HepG2 (cell line): ENCODE measurements around the gene SLC13A3. TPM values are rescaled to one million over a fixed set of nuclear protein-coding genes. Genes with fewer than 3 reads are reported as not detected.

Experiments
- ATF4 ChIP-seq, 2 experiments: fragments of 450-650 bp in 1 of 2; sonication (generic) in 1 of 2; formaldehyde crosslinking; IDR thresholded peaks; 2 replicates each; pipeline versions ENCODE4 v1.5.0 to v1.8.0; 2020 to 2022; ENCODE audit warnings: mild to moderate bottlenecking in 1 of 2, missing genetic modification reagents in 1 of 2
- ESRRA ChIP-seq: sonication (generic); formaldehyde crosslinking; IDR thresholded peaks from 2 replicates; pipeline ENCODE4 v1.5.1; 2020; ENCODE audit warnings: mild to moderate bottlenecking, low read depth, missing genetic modification reagents
- FUBP1 ChIP-seq: sonication (generic); formaldehyde crosslinking; IDR thresholded peaks from 2 replicates; pipeline ENCODE4 v1.5.1; 2020; ENCODE audit warnings: missing genetic modification reagents, mild to moderate bottlenecking, borderline replicate concordance
- GLI4 ChIP-seq: sonication (generic); formaldehyde crosslinking; IDR thresholded peaks from 2 replicates; pipeline ENCODE4 v1.5.1; 2020; ENCODE audit warnings: missing genetic modification reagents, mild to moderate bottlenecking, moderate library complexity, borderline replicate concordance
- JUND ChIP-seq: sonication (generic); formaldehyde crosslinking; IDR thresholded peaks from 2 replicates; pipeline ENCODE4 v1.8.0; 2022; ENCODE audit warnings: mild to moderate bottlenecking, missing genetic modification reagents
- MAFF ChIP-seq: IDR thresholded peaks from 2 replicates; pipeline ENCODE4 v1.6.1; 2011; ENCODE audit warnings: low read depth, low read length, improper control_type of control experiment
- MAFG ChIP-seq: sonication (generic); formaldehyde crosslinking; IDR thresholded peaks from 2 replicates; pipeline ENCODE4 v1.5.1; 2020; ENCODE audit warnings: mild to moderate bottlenecking, missing genetic modification reagents
- MAFK ChIP-seq, 2 experiments: IDR thresholded peaks in 1 of 2; conservative IDR thresholded peaks in 1 of 2; 2 replicates each; pipeline ENCODE4 v1.6.1; 2011; ENCODE audit warnings: improper control_type of control experiment in 2 of 2, low read length in 2 of 2
- MLX ChIP-seq: IDR thresholded peaks from 2 replicates; pipeline ENCODE4 v1.6.1; 2016
- MYC ChIP-seq: sonication (generic); formaldehyde crosslinking; IDR thresholded peaks from 2 replicates; pipeline ENCODE4 v1.9.0; 2021; ENCODE audit warnings: missing genetic modification reagents, borderline replicate concordance
- NFAT5 ChIP-seq: sonication (generic); formaldehyde crosslinking; IDR thresholded peaks from 2 replicates; pipeline ENCODE4 v1.4.0; 2020; ENCODE audit warnings: missing genetic modification reagents
- PHF20 ChIP-seq: sonication (generic); formaldehyde crosslinking; IDR thresholded peaks from 2 replicates; pipeline ENCODE4 v1.5.0; 2020; ENCODE audit warnings: mild to moderate bottlenecking, missing genetic modification reagents
- POLR2AphosphoS2 ChIP-seq: IDR thresholded peaks from 2 replicates; pipeline ENCODE4 v1.6.1; 2011; ENCODE audit warnings: low read depth, low read length, improper control_type of control experiment
- ZNF512 ChIP-seq: sonication (generic); formaldehyde crosslinking; IDR thresholded peaks from 2 replicates; pipeline ENCODE4 v1.4.0; 2020; ENCODE audit warnings: mild to moderate bottlenecking, missing genetic modification reagents
- ZNF749 ChIP-seq: sonication (generic); formaldehyde crosslinking; IDR thresholded peaks from 2 replicates; pipeline ENCODE4 v1.8.0; 2022; ENCODE audit warnings: mild to moderate bottlenecking, missing genetic modification reagents, moderate library complexity, borderline replicate concordance
- ZNF766 ChIP-seq: sonication (generic); formaldehyde crosslinking; IDR thresholded peaks from 2 replicates; pipeline ENCODE4 v1.5.0; 2020; ENCODE audit warnings: missing genetic modification reagents, borderline replicate concordance
- ZSCAN21 ChIP-seq: sonication (generic); formaldehyde crosslinking; IDR thresholded peaks from 2 replicates; pipeline ENCODE4 v1.8.0; 2022; ENCODE audit warnings: mild to moderate bottlenecking, missing genetic modification reagents, moderate library complexity, borderline replicate concordance
- polyA plus RNA-seq, 8 experiments: library from polyadenylated mRNA; depleted of rRNA in 3 of 8; stranded (reverse) in 7 of 8; unstranded in 1 of 8; fragments of >200 nt; fragmentation: Illumina TruSeq in 4 of 8; extraction: Trizol in 4 of 8; gene quantifications; 2 replicates each; pipeline versions ENCODE4 v1.2.1 to v1.2.3, GENCODE V29; 2011 to 2016; ENCODE audit warnings: low read depth in 4 of 8, missing spikeins in 1 of 8, mixed read lengths in 1 of 8; ENCODE audit not compliant: insufficient read depth in 1 of 8
- total RNA-seq, 5 experiments: library from RNA; depleted of rRNA; stranded (reverse); fragments of >200 nt; fragmentation: Illumina TruSeq; extraction: Trizol; gene quantifications; 2 replicates each; pipeline ENCODE4 v1.2.3, GENCODE V29; 2016; ENCODE audit warnings: low read depth in 1 of 5

SLC13A3 gene
- total and polyA plus RNA-seq, 2 of the 13 experiments (the other 11 are each of a cell fraction or from before 2014, with no cell fraction given) = 66.5 to 76.0 TPM

GRCh38 chr20:46563860-46564221 is 87.4 kb downstream of the SLC13A3 start (continued):
- TF ChIP-seq NFAT5 (CRISPR knock-in tag) (no peak), GLI4 (0 out of 2 replicates have a peak, but pooled peaks have one; percentile 47), ZNF766 (CRISPR knock-in tag) (no peak), ZSCAN21 (CRISPR knock-in tag) (no peak), POLR2AphosphoS2 (no peak), MAFG (CRISPR knock-in tag) (peak; percentile 93), MAFF (peak; percentile 100), ESRRA (CRISPR knock-in tag) (no peak), FUBP1 (CRISPR knock-in tag) (no peak), MAFK (conservative IDR thresholded peaks at IDR 0.05 in 1 of 2, IDR thresholded peaks at IDR 0.05 in 1 of 2; ENCODE audit: low read length in 2 of 2) (peak; percentile 100), PHF20 (CRISPR knock-in tag) (no peak), JUND (CRISPR knock-in tag) (no peak), ZNF512 (CRISPR knock-in tag) (no peak), MYC (0 out of 2 replicates have a peak, but pooled peaks have one; percentile 16), ZNF749 (CRISPR knock-in tag) (no peak), ATF4 (CRISPR knock-in tag; IDR thresholded peaks at IDR 0.05) (no peak), MLX (CRISPR knock-in tag) (no peak)
